GM18498 (cell line): ENCODE data around the gene COL6A1.
"Not testable (repeated sequence)": the region's sequence is repeated elsewhere in the genome, so short reads cannot be mapped to it uniquely, and the experiment has no call there.

ENCODE experiments used
- ATAC-seq: cut with Tn5 transposase; IDR thresholded peaks from one replicate; pipeline ENCODE4 v1.9.1; 2021; ENCODE audit warnings: mild to moderate bottlenecking, moderate library complexity; ENCODE audit not compliant: unreplicated experiment

Gene COL6A1

GRCh38 chr21:46040707-46041106 lies 59.1 kb downstream of the COL6A1 start:
- no peak for ATAC-seq

GRCh38 chr21:46041183-46041582 lies 59.6 kb downstream of the COL6A1 start:
- no peak for ATAC-seq

- no peak for ATAC-seq
Measured at GRCh38 chr21:46045154-46045553, 63.6 kb downstream of the COL6A1 start.

GRCh38 chr21:46046471-46046870 lies 64.9 kb downstream of the COL6A1 start:
- no peak for ATAC-seq

GRCh38 chr21:46046906-46047305 lies 65.3 kb downstream of the COL6A1 start:
- ATAC-seq = not testable (repeated sequence)

GRCh38 chr21:46048926-46049889 lies 67.6 kb downstream of the COL6A1 start:
- ATAC-seq = no peak

- no peak for ATAC-seq
Measured at GRCh38 chr21:46049890-46050667, 68.5 kb downstream of the COL6A1 start.

- ATAC-seq = no peak
Measured at GRCh38 chr21:46050668-46051378, 69.3 kb downstream of the COL6A1 start.

GRCh38 chr21:46051379-46051770 lies 69.8 kb downstream of the COL6A1 start:
- ATAC-seq = no peak

GRCh38 chr21:46051821-46052675 lies 70.5 kb downstream of the COL6A1 start:
- ATAC-seq = no peak

GRCh38 chr21:46052703-46053651 lies 71.4 kb downstream of the COL6A1 start:
- no peak for ATAC-seq

GRCh38 chr21:46054031-46054430 lies 72.5 kb downstream of the COL6A1 start:
- ATAC-seq = no peak

GRCh38 chr21:46054451-46054881 lies 72.9 kb downstream of the COL6A1 start:
- no peak for ATAC-seq
